ENCODE measurements around the gene ARHGEF2. TPM values are rescaled to one million over a fixed set of nuclear protein-coding genes. Genes with fewer than 3 reads are reported as not detected.
A peak's percentile ranks its signal among the peaks of the same experiment; 100 is the strongest.

Gene ARHGEF2
- total RNA-seq, 4 donors from 2014 or later, result 47.4 to 80.1 (median 66.6) TPM

- intact Hi-C loops (cut with DNase I), result loop anchor here (10.0 kb wide), 1 partner anchor 120 kb away; the partner anchor contains the start of genes LAMTOR2 and UBQLN4
- Histone ChIP-seq H3K27ac (peak within 1 kb of the TSS; percentile 80 to 92 (median 84)), H3K9me3 (no peaks in the 10 kb centered on the region), H3K36me3 (peaks cover 11 to 15% of the 10 kb centered on the region in 2 donors), H3K4me1 (peaks cover 34 to 45% of the 10 kb centered on the region in 2 donors), H3K4me3 (replicated peaks in 1 of 3) (peak within 1 kb of the TSS; percentile 81 to 89 (median 86)), H3K27me3 (no peaks in the 10 kb centered on the region)
- WGBS, 2 donors, result 0 to 1% methylated on average over 50 of the region's 50 CpGs
- peak; percentile 97 for DNase-seq
- TF ChIP-seq POLR2A (IDR thresholded peaks at IDR 0.05), result peak; percentile 48 to 92
- TF ChIP-seq CTCF (IDR thresholded peaks at IDR 0.05), result peak in 4 of 6 experiments; percentile 17 to 39 (median 22)
Observed at GRCh38 chr1:155934097-155934935, 44.0 kb downstream of the ARHGEF2 start, which contains the start of gene KHDC4. Gene KHDC4, minus strand, starts transcription at chr1:155934413. Its CDS starts 40 bp downstream, at chr1:155934373.

- no peak for DNase-seq
- H3K4me1 ChIP-seq, result peaks cover 27 to 39% of the 10 kb centered on the region in 2 donors
Observed at GRCh38 chr1:155933591-155934096, 44.7 kb downstream of the ARHGEF2 start.

GRCh38 chr1:155932487-155932886 is 45.9 kb downstream of the ARHGEF2 start:
- no peak for DNase-seq
- no peaks in the 10 kb centered on the region for H3K9me3 ChIP-seq
- intact Hi-C loops (cut with DNase I), result loop anchor here (10.0 kb wide), 1 partner anchor 122 kb away; the partner anchor contains the start of genes LAMTOR2 and UBQLN4
- no peaks in the 10 kb centered on the region for H3K27me3 ChIP-seq
- H3K27ac ChIP-seq, result no peak overlapping the region
- 89% methylated on average over 5 of the region's 5 CpGs for WGBS, 2 donors
- no peak overlapping the region for H3K4me3 ChIP-seq (replicated peaks in 1 of 3)
- TF ChIP-seq CTCF (IDR thresholded peaks at IDR 0.05) (no peak), POLR2A (IDR thresholded peaks at IDR 0.05) (no peak)
- peaks cover 22 to 29% of the 10 kb centered on the region in 2 donors for H3K36me3 ChIP-seq
- peaks cover 22 to 32% of the 10 kb centered on the region in 2 donors for H3K4me1 ChIP-seq

More at GRCh38 chr1:155933591-155934096, 44.7 kb downstream of the ARHGEF2 start:
- Histone ChIP-seq H3K27ac (peak overlapping the region; percentile 80 to 92 (median 84)), H3K27me3 (no peaks in the 10 kb centered on the region), H3K4me3 (replicated peaks in 1 of 3) (peak overlapping the region; percentile 81 to 89 (median 86)), H3K9me3 (no peaks in the 10 kb centered on the region), H3K36me3 (peaks cover 15 to 20% of the 10 kb centered on the region in 2 donors)
- 5% methylated on average over 10 of the region's 10 CpGs for WGBS, 2 donors
- TF ChIP-seq CTCF (IDR thresholded peaks at IDR 0.05) (no peak), POLR2A (IDR thresholded peaks at IDR 0.05) (no peak)
- intact Hi-C loops (cut with DNase I), result loop anchor here (10.0 kb wide), 1 partner anchor 121 kb away; the partner anchor contains the start of genes LAMTOR2 and UBQLN4

GRCh38 chr1:155932081-155932480 is 46.3 kb downstream of the ARHGEF2 start:
- 63 to 64% methylated on average over 1 of the region's 1 CpG for WGBS, 2 donors
- no peak overlapping the region for H3K27ac ChIP-seq
- H3K27me3 ChIP-seq, result no peaks in the 10 kb centered on the region
- TF ChIP-seq CTCF (IDR thresholded peaks at IDR 0.05) (no peak), POLR2A (IDR thresholded peaks at IDR 0.05) (no peak)
- intact Hi-C loops (cut with DNase I), result loop anchor here (10.0 kb wide), 1 partner anchor 123 kb away; the partner anchor contains the start of genes LAMTOR2 and UBQLN4
- no peaks in the 10 kb centered on the region for H3K9me3 ChIP-seq
- no peak for DNase-seq
- no peak overlapping the region for H3K4me3 ChIP-seq (replicated peaks in 1 of 3)
- H3K4me1 ChIP-seq, result peaks cover 22 to 32% of the 10 kb centered on the region in 2 donors
- peaks cover 25 to 33% of the 10 kb centered on the region in 2 donors for H3K36me3 ChIP-seq

All from thyroid gland (tissue), 4 donors.